ENCODE results near the gene ST3GAL3.

- TF ChIP-seq POLR2A (IDR thresholded peaks at IDR 0.05) (no peak), CTCF (IDR thresholded peaks at IDR 0.05) (no peak), POLR2AphosphoS5 (IDR thresholded peaks at IDR 0.05; ENCODE audit: insufficient read depth in 1 of 2, low read depth in 1 of 2) (no peak)
Measured at GRCh38 chr1:43743206-43743605, 35.9 kb downstream of the ST3GAL3 start.

Measured in vagina (tissue), 2 donors.